Hypothalamus (tissue), 51 donors: ENCODE results near the gene CTSZ.

Experiments
- DNase-seq, 51 donors: peaks; one replicate each; lab custom pipeline; 2025; lab: John Stamatoyannopoulos, UW

The CTSZ gene

DNA sequence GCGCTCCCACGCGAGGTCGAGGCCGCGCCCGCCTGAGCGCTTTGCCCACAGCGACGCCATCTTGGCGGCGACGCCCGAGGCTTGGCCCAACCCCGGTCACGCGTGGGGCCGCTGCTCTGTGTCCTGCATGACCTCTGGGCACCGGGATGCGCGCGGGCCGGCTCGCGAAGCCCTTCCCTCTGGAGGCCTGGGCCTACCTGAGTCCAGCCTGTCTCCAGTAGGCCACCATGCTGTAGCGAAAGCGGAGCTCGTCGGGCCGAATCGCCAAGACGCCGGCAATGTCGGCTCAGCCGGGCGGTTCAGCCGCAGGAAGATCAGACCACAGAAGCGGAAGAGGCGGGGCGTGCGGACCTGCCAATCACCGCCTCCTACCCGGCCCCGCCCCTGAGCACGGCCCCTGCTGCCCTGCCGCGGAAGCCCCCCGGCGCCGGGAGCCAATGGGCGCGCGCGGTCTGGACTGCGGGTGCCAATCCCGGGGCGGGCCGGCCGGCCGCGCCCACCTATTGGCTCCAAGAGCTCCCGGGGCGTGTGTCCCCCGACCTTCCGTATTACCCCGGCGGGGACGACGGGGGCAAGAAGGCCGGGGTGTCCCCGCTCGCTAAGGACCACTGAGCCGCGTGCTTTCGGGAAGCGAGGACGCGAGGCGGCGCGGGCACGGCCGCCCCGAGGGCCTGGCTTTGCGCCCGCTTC, 25.1 kb upstream of the CTSZ start, which contains the start of gene ATP5F1E:
Gene ATP5F1E, minus strand, starts transcription at position 313 of the 690 bp plus-strand sequence. Its CDS starts 84 bp downstream, at position 229.
- peak; percentile 68 to 99 (median 93) for DNase-seq

DNA sequence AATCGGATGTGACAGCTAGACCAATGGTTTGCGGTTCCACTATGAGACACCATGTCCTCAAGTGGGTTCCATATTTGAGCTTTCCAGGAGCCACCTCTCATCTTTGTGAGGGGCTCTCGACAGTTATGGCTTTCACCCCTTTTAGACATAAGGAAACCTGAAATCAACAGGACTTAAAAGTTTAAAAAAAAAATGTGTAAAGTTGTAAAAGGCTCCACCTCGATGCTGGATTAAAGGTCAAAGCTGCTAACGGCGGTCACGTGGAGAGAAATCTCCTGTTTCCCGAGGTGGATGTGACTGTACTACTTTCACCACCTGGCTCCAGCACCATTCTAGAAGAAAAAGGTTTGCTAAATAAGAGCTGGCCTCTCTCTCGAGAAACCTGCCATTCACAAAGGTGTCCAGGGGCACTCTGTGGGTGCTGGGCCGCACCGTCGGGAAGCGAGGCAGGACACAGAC, 24.5 kb upstream of the CTSZ start:
- DNase-seq: no peak

DNA sequence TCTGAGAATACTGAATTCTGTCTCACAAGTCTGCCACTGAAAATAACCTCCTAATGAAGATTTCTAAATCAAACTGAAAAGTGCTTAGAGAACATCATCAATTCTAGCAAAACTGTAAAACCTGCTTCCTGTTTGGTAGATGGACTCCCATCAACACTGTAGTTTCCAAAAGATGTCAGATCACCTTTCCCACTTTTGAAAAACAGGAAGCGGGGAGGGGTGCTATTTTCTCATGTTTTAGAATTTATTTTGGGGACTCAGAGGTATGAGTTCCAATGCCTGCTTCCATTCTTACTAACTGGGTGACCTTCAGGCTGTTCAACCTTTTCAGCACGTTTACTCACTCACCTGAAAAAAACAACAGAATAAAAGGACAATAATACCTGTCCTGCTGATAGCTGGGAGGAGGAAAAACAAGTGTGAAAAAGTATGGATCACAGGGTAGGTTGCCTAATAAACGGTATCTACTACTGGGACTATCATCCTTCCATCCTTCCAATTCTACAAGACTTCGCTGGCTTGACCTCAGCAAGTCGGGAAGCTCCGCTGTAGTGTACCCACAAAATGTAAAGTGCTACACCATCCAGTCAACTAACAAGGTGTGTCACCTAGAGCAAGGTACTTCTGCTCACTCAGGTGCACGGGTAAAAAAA, 24.0 kb upstream of the CTSZ start:
- DNase-seq: no peak

DNA sequence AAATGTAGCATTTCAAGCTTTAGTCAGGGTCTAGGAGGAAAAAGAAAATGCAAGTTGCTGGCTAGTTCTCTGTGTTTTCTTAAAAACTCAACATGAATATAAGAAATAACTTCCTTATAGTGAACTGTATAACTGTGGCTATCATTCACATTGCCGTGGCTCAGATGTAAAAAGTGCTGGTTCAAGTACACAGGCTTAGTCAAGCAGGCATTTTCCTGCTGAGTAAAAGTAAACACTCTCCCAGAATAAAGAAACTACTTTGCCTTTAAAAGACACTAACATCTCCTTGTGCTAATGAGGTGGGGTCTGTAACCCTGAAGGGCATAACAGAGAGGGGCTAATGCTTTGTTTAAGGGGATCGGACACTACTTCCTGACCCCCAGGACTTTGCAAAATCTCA, 21.8 kb upstream of the CTSZ start:
- no peak for DNase-seq

DNA sequence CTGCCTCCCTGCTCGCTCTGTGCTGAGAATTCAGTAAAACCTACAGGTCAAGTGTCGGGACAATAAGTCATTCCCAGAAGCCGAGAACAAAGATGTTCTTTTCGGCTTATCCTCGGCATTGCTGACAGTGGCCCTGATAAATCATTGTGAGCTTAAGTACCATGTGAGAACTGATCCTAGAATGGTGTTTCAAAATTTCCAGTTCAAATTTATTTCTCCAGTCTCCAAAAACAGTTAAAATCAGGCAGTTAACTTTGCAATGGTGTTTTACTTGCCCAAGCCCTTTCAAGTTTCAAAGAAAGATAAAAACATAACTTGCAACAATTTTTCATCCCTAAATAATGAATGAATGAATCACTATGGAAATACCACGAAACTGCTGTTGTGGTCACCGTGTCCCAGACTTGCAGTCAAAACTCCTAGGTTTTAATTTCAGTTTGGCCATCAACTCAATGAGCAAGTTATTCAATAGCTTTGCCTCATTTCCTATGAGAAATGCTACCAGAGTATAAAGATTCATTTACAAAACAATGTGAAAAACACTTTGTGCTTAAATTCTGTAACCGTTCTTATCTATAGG, 20.8 kb upstream of the CTSZ start:
- DNase-seq: no peak

DNA sequence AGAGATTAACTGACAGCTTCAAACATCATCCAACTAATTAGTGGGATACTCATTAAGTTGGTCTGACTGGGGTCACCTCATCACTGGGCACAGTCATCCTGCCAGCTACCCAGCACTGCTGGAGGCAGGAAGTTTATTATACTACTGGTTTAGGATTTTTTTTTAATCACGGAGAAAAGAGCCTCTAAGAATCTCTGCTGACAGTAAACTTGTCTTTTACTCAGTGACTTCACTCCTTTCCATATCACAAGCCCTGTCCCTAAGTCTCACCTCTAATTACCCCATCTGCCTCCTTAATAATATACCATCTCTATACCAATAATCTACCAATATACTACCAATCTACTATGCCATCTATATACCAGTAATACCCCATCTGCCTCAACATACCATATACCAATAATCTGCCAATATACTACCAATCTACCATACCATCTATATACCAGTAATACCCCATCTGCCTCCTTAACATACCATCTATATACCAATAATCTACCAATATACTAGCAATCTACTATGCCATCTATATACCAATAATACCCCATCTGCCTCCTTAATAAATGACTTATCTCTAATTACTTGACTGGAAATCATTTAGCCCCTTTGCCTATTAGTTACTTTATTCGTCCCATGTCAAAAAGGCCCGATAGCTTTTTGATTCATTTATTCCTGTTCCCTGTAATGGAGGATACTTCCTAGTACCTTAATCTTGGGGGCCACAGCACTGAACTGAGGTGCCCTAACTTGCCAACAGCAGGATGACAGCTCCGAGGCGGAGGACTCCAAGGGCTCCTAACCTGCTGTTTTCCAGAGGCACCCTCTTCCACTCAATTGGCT, 20.1 kb upstream of the CTSZ start:
- no peak for DNase-seq

DNA sequence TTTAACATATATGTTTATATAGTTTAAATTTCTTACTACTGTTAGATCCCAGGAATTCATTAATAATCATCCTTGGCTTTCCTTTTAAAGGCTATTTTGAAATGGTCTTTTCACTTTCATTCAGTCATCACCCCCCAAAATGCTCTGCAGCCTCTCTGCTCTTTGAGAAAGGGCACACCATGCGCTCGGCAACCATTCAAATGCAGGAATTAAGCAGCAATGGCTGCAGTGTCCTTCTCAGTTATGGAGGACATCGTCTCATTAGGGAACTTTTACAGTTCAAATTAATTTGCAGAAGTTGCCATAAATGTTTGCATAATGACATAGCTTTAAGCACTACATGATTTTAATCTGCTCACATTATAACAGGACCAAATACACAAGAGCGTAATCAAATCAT, 18.5 kb upstream of the CTSZ start:
- no peak for DNase-seq

DNA sequence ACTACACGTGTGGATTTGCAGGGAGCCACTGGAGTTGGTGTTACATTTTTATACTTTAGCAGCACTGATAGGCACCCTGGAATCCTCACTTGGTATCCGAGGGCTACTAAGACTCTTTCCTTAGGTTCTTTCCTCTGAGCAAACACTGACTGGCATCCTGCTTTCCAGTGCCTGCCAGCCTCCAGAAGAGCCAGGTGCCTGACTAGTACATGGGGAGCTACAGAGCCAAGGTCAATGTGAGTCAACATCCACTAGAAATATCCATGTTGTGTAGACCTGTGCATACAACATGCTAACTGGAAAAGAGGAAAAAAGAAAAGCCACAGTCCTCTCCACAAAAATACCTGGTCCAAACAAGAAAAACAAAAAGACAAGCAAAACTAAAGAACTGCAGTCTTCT, 18.0 kb upstream of the CTSZ start:
- DNase-seq: no peak

DNA sequence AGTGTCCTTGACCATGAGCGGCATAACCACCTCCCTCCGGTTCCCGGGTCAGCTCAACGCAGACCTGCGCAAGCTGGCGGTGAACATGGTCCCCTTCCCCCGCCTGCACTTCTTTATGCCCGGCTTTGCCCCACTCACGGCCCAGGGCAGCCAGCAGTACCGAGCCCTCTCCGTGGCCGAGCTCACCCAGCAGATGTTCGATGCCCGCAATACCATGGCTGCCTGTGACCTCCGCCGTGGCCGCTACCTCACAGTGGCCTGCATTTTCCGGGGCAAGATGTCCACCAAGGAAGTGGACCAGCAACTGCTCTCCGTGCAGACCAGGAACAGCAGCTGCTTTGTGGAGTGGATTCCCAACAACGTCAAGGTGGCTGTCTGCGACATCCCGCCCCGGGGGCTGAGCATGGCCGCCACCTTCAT, 17.1 kb upstream of the CTSZ start:
- DNase-seq: no peak

DNA sequence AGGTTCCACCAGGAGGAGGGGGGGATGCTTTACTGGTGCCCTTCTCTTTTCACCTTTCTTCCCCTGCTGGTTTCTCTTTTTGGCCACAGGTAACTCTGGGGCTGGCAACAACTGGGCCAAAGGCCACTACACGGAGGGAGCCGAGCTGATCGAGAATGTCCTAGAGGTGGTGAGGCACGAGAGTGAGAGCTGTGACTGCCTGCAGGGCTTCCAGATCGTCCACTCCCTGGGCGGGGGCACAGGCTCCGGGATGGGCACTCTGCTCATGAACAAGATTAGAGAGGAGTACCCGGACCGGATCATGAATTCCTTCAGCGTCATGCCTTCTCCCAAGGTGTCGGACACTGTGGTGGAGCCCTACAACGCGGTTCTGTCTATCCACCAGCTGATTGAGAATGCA, 16.6 kb upstream of the CTSZ start:
- no peak for DNase-seq

DNA sequence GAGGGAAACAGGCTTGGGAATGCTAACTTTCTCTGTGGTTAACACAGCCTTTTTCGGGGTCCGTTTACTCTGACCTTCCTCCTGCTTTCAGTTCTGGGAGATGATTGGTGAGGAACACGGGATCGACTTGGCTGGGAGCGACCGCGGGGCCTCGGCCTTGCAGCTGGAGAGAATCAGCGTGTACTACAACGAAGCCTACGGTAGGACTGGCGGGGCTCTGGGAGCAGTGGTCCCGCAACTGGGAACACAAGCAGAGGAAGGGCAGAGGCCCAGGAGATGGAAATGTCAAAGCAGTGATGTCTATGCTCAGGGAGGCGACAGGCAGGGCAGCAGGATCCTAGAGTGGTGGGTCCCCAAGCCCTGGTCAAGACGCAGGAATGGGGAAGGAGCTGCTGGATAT, 15.7 kb upstream of the CTSZ start:
- no peak for DNase-seq

DNA sequence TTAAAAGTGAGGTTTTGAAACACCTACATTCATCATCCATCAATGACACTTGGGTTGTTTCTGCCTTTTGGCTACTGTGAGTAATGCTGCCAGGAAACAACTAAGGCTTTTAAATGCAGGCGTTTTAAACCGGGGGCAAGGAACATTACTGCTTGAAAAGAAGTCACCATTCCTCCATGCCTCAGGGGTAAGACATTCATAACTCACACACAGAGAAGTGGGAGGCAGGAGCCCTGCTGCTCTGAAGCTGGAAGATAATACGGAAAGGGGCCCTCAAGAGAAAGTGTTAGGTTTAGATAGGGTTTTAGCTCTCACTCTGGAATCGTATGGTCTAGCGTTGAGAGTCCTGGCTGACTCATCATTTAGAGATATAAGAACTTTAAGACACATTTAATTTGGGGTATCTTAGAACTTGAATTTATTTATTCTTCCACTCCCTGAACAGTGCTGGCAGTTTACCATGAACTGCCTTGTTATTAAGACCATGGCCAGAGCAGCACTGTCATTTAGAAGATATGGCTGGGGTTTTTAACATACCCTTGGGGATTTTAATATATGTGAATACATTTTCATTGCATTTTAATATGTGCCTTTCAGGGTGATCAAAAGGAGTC, 14.0 kb upstream of the CTSZ start:
- peak in 1 of 51 donors; percentile 26 for DNase-seq

DNA sequence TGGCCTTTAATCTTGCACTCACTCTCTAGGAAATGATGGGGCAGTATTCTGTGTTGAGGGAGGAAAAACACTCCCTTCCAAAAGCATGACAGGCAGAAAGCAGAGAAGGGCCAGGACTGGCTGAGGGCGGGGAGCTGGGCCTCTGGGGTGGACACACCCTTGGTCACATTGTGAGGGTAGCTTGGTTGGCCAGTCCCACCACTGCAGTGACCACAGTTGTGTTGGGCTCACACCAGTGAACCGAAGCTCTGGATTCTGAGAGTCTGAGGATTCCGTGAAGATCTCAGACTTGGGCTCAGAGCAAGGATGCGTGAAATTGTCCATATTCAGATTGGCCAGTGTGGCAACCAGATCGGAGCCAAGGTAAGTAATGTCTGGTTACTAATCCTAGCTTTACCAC, 12.2 kb upstream of the CTSZ start, which contains the start of gene TUBB1:
Gene TUBB1, plus strand, starts transcription at position 213 of the 400 bp plus-strand sequence. Its CDS starts 94 bp downstream, at position 307.
- no peak for DNase-seq

DNA sequence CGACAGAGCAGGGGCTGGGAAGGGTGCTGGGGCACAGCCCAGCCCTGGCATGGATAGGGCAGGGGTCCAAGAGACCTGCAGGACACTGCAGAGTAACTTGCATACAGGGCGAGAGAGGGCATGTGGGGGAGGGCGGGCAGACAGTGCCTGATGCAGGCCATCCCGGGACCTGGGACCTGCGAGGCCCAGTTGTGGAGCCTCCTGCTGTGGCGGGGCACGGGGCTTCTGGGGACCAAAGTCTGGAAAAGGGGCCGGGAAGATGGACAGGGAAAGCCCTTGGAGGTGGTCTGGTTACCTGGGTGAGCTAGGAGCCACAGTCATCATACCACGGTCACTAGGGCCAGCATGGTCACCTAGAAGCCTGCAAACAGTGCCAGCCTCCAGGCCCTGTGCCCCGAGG, 11.8 kb upstream of the CTSZ start:
- DNase-seq: no peak

DNA sequence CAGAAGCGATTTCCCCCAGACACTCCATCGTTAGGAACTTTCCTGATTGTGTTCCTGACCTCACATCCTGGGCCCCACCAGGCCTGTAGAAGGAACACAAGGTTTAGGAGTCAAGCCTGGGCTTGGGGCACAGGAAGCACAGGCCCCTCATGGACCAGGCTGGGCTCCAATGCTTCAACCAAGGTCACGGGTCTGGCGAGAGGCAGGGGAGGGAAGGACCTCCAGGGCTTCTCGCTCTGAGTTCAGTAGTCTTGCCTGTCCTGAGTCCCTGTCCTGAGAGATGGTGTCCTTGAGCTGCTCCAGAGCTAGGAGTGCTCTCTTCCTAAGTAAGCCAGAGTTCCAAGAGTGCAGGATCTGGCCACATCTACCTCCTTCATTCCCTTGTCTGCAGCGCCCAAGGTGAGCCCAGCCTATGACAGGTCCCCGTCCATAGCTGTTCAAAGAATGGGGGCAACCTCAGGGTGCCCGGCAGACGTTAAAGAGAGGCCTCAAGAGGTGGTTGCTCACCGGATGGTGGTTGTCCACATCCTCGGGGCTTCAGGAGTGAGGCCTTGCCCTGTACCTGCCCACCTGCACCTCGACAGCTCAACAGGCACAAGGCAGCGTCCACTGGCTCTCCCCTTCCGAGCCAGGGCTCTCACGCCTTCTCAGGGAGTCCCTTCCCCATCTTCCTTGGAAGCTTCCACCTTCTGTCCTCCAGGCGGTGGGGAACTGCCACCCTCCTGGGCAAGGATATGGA, 10.6 kb upstream of the CTSZ start:
- DNase-seq: no peak

DNA sequence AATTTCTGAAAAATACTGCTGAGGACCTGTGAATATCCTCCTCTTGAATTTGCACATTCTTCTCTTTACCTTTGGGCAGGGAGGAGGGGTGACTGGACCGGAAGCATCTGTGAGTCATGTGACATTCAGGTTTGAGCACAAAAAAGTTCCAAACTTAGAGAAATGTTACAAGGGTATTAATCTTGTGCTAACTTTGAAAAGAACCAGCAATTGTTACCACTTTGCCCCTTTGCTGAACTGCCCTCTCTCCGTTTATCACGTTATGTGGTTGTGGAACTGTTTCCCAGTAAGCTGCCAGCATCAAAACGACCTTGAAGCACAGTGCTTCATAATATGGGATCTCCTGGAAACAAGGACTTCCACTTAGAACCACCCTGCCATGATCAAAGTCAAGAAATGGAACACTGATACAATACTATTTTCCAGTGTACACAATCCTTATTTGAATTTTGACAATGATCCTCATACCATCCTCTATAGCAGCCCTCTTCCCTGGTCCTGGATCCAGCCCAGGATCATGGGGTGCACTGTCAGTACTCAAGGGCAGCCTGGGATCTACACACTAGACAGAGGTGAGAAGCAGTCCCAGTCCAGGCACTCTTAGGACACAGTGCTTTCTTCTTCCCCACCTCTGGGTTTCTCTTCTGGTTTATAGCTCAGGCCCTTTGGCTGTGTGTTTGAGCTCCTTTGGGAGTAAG, 9.9 kb upstream of the CTSZ start:
- no peak for DNase-seq

DNA sequence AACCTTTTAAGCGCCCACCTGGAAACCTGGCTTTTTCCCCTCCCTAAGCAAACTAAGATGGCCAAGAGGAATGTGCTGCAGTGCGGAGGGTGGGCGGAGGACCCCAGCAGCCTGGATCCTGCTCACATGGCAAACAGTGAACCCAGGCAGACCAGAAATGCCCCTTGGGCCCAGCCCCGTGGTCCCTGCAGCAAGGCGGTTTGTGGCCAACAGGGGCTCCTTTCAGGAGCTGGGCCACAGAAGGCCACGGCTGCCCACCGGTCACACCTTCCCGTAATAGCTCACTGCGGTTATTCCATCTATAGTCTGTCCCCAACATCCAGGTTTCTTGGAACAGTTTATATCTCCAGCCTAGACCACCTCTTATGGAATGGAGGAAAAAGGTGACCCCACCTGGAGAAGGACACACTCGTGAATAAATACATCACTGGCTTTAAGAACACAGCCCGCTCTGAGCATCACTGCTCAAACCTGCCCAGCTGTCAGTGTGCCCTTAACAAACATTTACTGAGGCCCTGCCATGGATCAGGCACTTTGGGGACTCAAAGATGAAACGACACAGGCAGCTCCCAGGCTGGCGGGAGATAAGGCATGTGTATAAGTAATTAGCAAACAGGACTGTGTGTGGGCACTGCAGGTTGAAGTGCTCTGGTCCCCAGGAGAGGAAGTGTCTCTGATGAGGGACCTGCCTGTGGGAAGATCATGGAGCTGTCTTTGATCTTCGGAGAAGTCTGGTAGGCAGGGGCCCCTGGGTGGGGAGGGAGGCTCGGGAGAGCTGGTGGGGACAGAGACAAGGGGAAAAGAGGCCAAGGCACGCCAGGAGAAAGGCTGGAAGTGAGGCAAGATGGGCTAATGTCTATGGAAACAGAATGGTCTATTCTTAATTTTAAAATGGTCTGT, 9.0 kb upstream of the CTSZ start:
- no peak for DNase-seq

DNA sequence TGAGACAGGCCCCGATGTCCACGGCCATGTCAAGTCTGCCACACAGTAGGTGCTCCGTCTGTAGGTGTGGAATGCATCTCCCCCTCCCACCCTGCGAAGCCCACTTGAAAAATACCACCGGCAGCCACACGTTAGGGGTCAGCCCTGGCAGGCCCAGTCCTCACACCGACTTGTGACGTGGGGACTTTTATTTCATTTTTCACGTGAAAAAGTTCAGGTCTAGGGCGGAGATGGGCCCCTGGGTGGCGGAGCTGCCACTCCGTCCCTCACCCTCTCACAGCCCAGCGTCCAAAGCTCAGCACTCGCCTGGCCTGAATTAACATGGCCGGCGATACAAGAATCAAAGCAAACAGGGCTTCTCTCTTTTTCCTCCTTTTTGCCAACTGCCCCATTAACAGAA, 8.4 kb upstream of the CTSZ start:
- no peak for DNase-seq
